Left ventricle myocardium inferior (tissue), 1 donor: ENCODE measurements around the gene COG1. TPM values are rescaled to one million over a fixed set of nuclear protein-coding genes. Genes with fewer than 3 reads are reported as not detected.

Experiments
- DNase-seq: peaks from one replicate; pipeline ENCODE4 v3.0.0-alpha.2; 2020
- H3K27ac ChIP-seq: fragments of 200-600 bp; replicated peaks from 2 replicates; pipeline ENCODE4 v1.8.0; 2021
- H3K27me3 ChIP-seq: fragments of 200-600 bp; 2 replicates; pipeline ENCODE4 v1.8.0; 2021; ENCODE audit warnings: low read depth
- H3K36me3 ChIP-seq: fragments of 200-600 bp; 2 replicates; pipeline ENCODE4 v1.8.0; 2021
- H3K4me1 ChIP-seq: fragments of 200-600 bp; 2 replicates; pipeline ENCODE4 v1.8.0; 2021
- H3K4me3 ChIP-seq: fragments of 200-600 bp; 2 replicates; pipeline ENCODE4 v1.8.0; 2021; ENCODE audit warnings: mild to moderate bottlenecking, moderate library complexity
- H3K9me3 ChIP-seq: fragments of 200-600 bp; replicated peaks from 2 replicates; pipeline ENCODE4 v1.8.0; 2021
- intact Hi-C: fragments of 100-400 bp; cut with micrococcal nuclease; formaldehyde crosslinking; loops from one replicate; pipeline ENCODE4 v1.11.0; 2022
- total RNA-seq: library from RNA; stranded (reverse); fragmentation: NEBNext Ultra II Directional; extraction: Animal tissue kit (Norgen Biotek cat#: 25700); gene quantifications from one replicate; pipeline ENCODE4 v1.2.1, GENCODE V29; 2021
- TF ChIP-seq, protein P1 (sequence below): fragments of 200-600 bp; IDR thresholded peaks from 2 replicates; pipeline ENCODE4 v1.8.0; 2021; ENCODE audit warnings: antibody characterized with exemption, mild to moderate bottlenecking, borderline replicate concordance
- donor health status: DM: no; HTN: yes; CAD: no; lungs with severe emphysema.

COG1 gene
- total RNA-seq, 1 donor from 2014 or later: 44.7 TPM

- H3K4me3 ChIP-seq: no peak overlapping the region
- TF ChIP-seq, protein P1, sequence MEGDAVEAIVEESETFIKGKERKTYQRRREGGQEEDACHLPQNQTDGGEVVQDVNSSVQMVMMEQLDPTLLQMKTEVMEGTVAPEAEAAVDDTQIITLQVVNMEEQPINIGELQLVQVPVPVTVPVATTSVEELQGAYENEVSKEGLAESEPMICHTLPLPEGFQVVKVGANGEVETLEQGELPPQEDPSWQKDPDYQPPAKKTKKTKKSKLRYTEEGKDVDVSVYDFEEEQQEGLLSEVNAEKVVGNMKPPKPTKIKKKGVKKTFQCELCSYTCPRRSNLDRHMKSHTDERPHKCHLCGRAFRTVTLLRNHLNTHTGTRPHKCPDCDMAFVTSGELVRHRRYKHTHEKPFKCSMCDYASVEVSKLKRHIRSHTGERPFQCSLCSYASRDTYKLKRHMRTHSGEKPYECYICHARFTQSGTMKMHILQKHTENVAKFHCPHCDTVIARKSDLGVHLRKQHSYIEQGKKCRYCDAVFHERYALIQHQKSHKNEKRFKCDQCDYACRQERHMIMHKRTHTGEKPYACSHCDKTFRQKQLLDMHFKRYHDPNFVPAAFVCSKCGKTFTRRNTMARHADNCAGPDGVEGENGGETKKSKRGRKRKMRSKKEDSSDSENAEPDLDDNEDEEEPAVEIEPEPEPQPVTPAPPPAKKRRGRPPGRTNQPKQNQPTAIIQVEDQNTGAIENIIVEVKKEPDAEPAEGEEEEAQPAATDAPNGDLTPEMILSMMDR: no peak
- intact Hi-C loops: loop anchor here (10.0 kb wide), 2 partner anchors 173 to 433 kb away; no protein-coding TSS in a partner anchor
- H3K27ac ChIP-seq: no peak overlapping the region
- no peaks in the 10 kb centered on the region for H3K36me3 ChIP-seq
- H3K4me1 ChIP-seq: peaks cover 17% of the 10 kb centered on the region
- no peak for DNase-seq
- H3K9me3 ChIP-seq: no peaks in the 10 kb centered on the region
- peaks cover 83% of the 10 kb centered on the region for H3K27me3 ChIP-seq
These were observed 34.7 kb upstream of the COG1 start for GRCh38 chr17:73158133-73158532.

DNA sequence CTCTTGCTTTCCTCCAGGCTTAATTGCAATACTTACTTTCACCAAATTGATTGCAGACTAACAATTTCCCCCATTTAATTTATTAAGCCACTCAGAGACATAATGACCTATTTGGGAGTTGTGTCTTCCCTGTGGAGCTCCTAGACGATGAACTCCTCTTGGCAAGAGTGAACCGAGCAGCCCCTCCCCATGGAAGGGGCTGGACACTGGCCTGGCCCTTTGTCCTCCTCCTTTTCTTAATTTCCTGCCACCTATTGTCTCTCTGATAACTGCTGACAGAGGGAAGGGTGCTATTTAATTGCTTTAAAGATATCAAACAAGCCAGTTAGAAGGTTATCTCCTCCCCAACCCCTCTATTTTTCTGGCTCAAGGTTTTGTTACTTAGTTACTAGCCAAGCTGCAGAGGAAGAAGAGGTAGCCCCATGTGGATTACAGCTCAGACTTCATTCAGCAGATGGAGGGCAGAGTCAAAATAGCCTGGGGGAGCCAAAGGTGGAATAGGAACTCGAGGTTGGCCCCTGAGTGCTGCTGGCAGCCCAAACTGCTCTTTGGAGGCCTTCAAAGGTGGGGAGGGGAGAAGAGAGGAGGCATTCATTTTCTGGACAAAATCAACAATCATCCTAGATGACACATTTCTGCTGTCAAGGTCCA is 31.8 kb upstream of the COG1 start:
- Histone ChIP-seq H3K27me3 (peaks cover 98% of the 10 kb centered on the region), H3K36me3 (no peaks in the 10 kb centered on the region), H3K4me1 (peaks cover 33% of the 10 kb centered on the region), H3K9me3 (no peaks in the 10 kb centered on the region), H3K27ac (no peak overlapping the region), H3K4me3 (no peak overlapping the region)
- intact Hi-C loops: no loop called here
- TF ChIP-seq, protein P1: no peak
- no peak for DNase-seq

GRCh38 chr17:73163043-73163442 is 29.8 kb upstream of the COG1 start:
- Histone ChIP-seq H3K9me3 (no peaks in the 10 kb centered on the region), H3K27me3 (peaks cover 99% of the 10 kb centered on the region), H3K4me3 (no peak overlapping the region), H3K27ac (no peak overlapping the region), H3K36me3 (no peaks in the 10 kb centered on the region), H3K4me1 (peaks cover 24% of the 10 kb centered on the region)
- intact Hi-C loops: no loop called here
- no peak for DNase-seq
- TF ChIP-seq, protein P1: no peak

GRCh38 chr17:73165616-73166404 is 27.0 kb upstream of the COG1 start:
- TF ChIP-seq, protein P1: no peak
- no peaks in the 10 kb centered on the region for H3K36me3 ChIP-seq
- peaks cover 89% of the 10 kb centered on the region for H3K27me3 ChIP-seq
- no peaks in the 10 kb centered on the region for H3K9me3 ChIP-seq
- DNase-seq: no peak
- intact Hi-C loops: no loop called here
- peaks cover 24% of the 10 kb centered on the region for H3K4me1 ChIP-seq
- H3K27ac ChIP-seq: no peak overlapping the region
- H3K4me3 ChIP-seq: peak overlapping the region; percentile 67

DNA sequence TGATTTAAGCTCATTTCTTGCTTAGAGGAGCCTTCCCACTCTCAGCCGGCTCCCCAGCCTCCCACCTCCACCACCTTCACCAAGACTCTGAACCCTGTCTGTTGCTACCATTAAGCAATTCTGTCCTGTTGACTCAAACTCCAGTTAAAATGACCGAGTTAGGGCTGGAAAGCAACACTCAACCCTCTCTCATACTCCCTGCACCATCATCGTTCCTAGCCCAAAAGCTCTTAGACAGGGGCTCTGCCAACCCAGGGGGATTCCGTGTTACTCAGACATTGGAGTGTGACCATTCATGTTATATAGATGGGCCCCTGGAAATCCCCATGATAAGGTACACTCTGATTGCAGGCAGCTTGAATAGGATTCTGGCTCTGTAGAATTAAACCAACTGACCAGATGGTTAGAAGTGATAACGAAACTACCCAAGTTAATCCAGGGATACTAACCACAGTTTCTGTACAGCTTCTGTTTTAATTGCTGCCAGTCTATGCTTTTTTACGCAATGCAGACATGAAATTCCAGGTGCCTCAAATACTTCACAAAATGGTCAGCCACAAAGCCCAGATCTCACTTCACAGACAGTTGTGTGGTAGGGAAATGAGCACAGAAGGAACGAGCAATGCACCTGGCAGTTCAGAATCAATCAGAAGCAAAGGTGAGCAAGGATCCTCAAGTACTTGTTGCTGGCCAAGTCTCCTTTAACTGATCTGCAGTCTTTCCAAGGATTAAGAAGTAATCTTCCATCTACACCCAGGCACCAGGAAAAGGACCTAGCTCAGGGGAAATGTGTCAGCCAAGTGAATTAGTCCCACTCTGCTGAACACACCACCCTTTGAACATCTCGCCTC is 25.9 kb upstream of the COG1 start:
- no peak for DNase-seq
- no peak overlapping the region for H3K27ac ChIP-seq
- peaks cover 78% of the 10 kb centered on the region for H3K27me3 ChIP-seq
- no peaks in the 10 kb centered on the region for H3K36me3 ChIP-seq
- peak overlapping the region; percentile 67 for H3K4me3 ChIP-seq
- H3K4me1 ChIP-seq: peaks cover 24% of the 10 kb centered on the region
- no peaks in the 10 kb centered on the region for H3K9me3 ChIP-seq
- intact Hi-C loops: no loop called here
- TF ChIP-seq, protein P1: no peak
